GM18868 (cell line): ENCODE data around the gene RABL3.
"Not testable (repeated sequence)": the region's sequence is repeated elsewhere in the genome, so short reads cannot be mapped to it uniquely, and the experiment has no call there.

Experiments used
- ATAC-seq: cut with Tn5 transposase; IDR thresholded peaks from one replicate; pipeline ENCODE4 v1.9.1; 2021; ENCODE audit warnings: mild to moderate bottlenecking, moderate library complexity; ENCODE audit not compliant: unreplicated experiment

Gene RABL3

GRCh38 chr3:120742198-120742848 lies at the start of gene RABL3, which contains the start of gene GTF2E1:
Gene RABL3 (minus strand): TSS chr3:120742516. CDS start chr3:120742507, 9 bp downstream.
Gene GTF2E1 (plus strand): TSS chr3:120742744. CDS start chr3:120750553, 7,809 bp downstream.
- peak; percentile 97 for ATAC-seq

GRCh38 chr3:120791913-120792312 lies 49.6 kb upstream of the RABL3 start:
- no peak for ATAC-seq

- ATAC-seq, result no peak
These were observed 48.7 kb upstream of the RABL3 start for GRCh38 chr3:120791010-120791409.

GRCh38 chr3:120785832-120786231 lies 43.5 kb upstream of the RABL3 start:
- peak; percentile 61 for ATAC-seq

- peak; percentile 96 for ATAC-seq
These were observed 38.7 kb upstream of the RABL3 start for GRCh38 chr3:120780977-120781376.

GRCh38 chr3:120778776-120779175 lies 36.5 kb upstream of the RABL3 start:
- ATAC-seq, result no peak

GRCh38 chr3:120775411-120775810 lies 33.1 kb upstream of the RABL3 start:
- ATAC-seq, result no peak

- ATAC-seq, result peak; percentile 93
These were observed 31.6 kb upstream of the RABL3 start for GRCh38 chr3:120773932-120774331.

GRCh38 chr3:120772081-120772480 lies 29.8 kb upstream of the RABL3 start:
- ATAC-seq, result no peak

- no peak for ATAC-seq
These were observed 28.6 kb upstream of the RABL3 start for GRCh38 chr3:120770891-120771290.

GRCh38 chr3:120769436-120769835 lies 27.1 kb upstream of the RABL3 start:
- ATAC-seq, result no peak

- no peak for ATAC-seq
These were observed 24.8 kb upstream of the RABL3 start for GRCh38 chr3:120767106-120767505.

- ATAC-seq, result no peak
These were observed 24.3 kb upstream of the RABL3 start for GRCh38 chr3:120766576-120766975.

- ATAC-seq, result peak; percentile 53
These were observed 23.6 kb upstream of the RABL3 start for GRCh38 chr3:120765830-120766493.

GRCh38 chr3:120764206-120764605 lies 21.9 kb upstream of the RABL3 start:
- peak; percentile 5 for ATAC-seq

- peak; percentile 95 for ATAC-seq
These were observed 21.3 kb upstream of the RABL3 start for GRCh38 chr3:120763601-120764000.

GRCh38 chr3:120762615-120763014 lies 20.3 kb upstream of the RABL3 start:
- no peak for ATAC-seq

GRCh38 chr3:120758551-120758950 lies 16.2 kb upstream of the RABL3 start:
- not testable (repeated sequence) for ATAC-seq

GRCh38 chr3:120756061-120756460 lies 13.7 kb upstream of the RABL3 start:
- ATAC-seq, result no peak

- ATAC-seq, result no peak
These were observed 11.5 kb upstream of the RABL3 start for GRCh38 chr3:120753810-120754209.

- no peak for ATAC-seq
These were observed 10.5 kb upstream of the RABL3 start for GRCh38 chr3:120752865-120753264.

GRCh38 chr3:120752230-120752629 lies 9.9 kb upstream of the RABL3 start:
- no peak for ATAC-seq
